SJSA1 (cell line): Measurements from ENCODE around the gene GSAP. TPM values are rescaled to one million over a fixed set of nuclear protein-coding genes. Genes with fewer than 3 reads are reported as not detected.

ENCODE experiments used
- DNase-seq, 2 experiments: peaks; one replicate each; pipeline ENCODE4 v3.0.0-alpha.2; 2015 to 2020; ENCODE audit warnings: low spot score in 2 of 2, low read depth in 1 of 2
- H3K27ac ChIP-seq: fragments of 250-450 bp; sonication (Bioruptor Pico); 2 replicates; pipeline ENCODE4 v1.5.1; 2020; ENCODE audit warnings: mild to moderate bottlenecking, moderate library complexity
- H3K27me3 ChIP-seq: fragments of 250-450 bp; sonication (Bioruptor Pico); replicated peaks from 2 replicates; pipeline ENCODE4 v1.5.1; 2020; ENCODE audit warnings: mild to moderate bottlenecking, moderate library complexity
- H3K36me3 ChIP-seq: fragments of 250-450 bp; sonication (Bioruptor Pico); 2 replicates; pipeline ENCODE4 v1.5.1; 2020; ENCODE audit warnings: mild to moderate bottlenecking
- H3K4me1 ChIP-seq: fragments of 250-450 bp; sonication (Bioruptor Pico); replicated peaks from 2 replicates; pipeline ENCODE4 v1.6.1; 2021; ENCODE audit warnings: mild to moderate bottlenecking
- H3K4me3 ChIP-seq: fragments of 250-450 bp; sonication (Bioruptor Pico); 2 replicates; pipeline ENCODE4 v1.5.1; 2020; ENCODE audit warnings: mild to moderate bottlenecking
- H3K9me3 ChIP-seq: fragments of 250-450 bp; sonication (Bioruptor Pico); replicated peaks from 2 replicates; pipeline ENCODE4 v1.5.1; 2020; ENCODE audit warnings: mild to moderate bottlenecking
- total RNA-seq: library from RNA; depleted of rRNA; stranded (reverse); fragments of >200 nt; shearing (Covaris generic); gene quantifications from 2 replicates; pipeline ENCODE4 v1.2.3, GENCODE V29; 2014

The GSAP gene
- total RNA-seq, 1 experiment from 2014 or later: 3.7 TPM

- Histone ChIP-seq H3K27me3 (no peaks in the 10 kb centered on the region), H3K4me3 (no peak overlapping the region), H3K27ac (no peak overlapping the region), H3K9me3 (no peaks in the 10 kb centered on the region), H3K36me3 (no peaks in the 10 kb centered on the region), H3K4me1 (no peaks in the 10 kb centered on the region)
- DNase-seq: no peak
These were observed 101.0 kb downstream of the GSAP start for GRCh38 chr7:77315182-77315591.

- Histone ChIP-seq H3K9me3 (no peaks in the 10 kb centered on the region), H3K27ac (no peak overlapping the region), H3K4me1 (no peaks in the 10 kb centered on the region), H3K4me3 (no peak overlapping the region), H3K27me3 (no peaks in the 10 kb centered on the region), H3K36me3 (no peaks in the 10 kb centered on the region)
- DNase-seq: no peak
These were observed 102.2 kb downstream of the GSAP start for GRCh38 chr7:77313876-77314480.

- Histone ChIP-seq H3K36me3 (no peaks in the 10 kb centered on the region), H3K4me3 (no peak overlapping the region), H3K27me3 (no peaks in the 10 kb centered on the region), H3K4me1 (no peaks in the 10 kb centered on the region), H3K27ac (no peak overlapping the region), H3K9me3 (no peaks in the 10 kb centered on the region)
- no peak for DNase-seq
These were observed 103.1 kb downstream of the GSAP start for GRCh38 chr7:77313085-77313484.

- Histone ChIP-seq H3K27ac (no peak overlapping the region), H3K4me1 (no peaks in the 10 kb centered on the region), H3K27me3 (no peaks in the 10 kb centered on the region), H3K36me3 (no peaks in the 10 kb centered on the region), H3K9me3 (no peaks in the 10 kb centered on the region), H3K4me3 (no peak overlapping the region)
- no peak for DNase-seq
These were observed 105.2 kb downstream of the GSAP start for GRCh38 chr7:77310982-77311381.

GRCh38 chr7:77309714-77310220, 106.4 kb downstream of the GSAP start:
- Histone ChIP-seq H3K27me3 (no peaks in the 10 kb centered on the region), H3K4me1 (no peaks in the 10 kb centered on the region), H3K36me3 (no peaks in the 10 kb centered on the region), H3K4me3 (no peak overlapping the region), H3K9me3 (no peaks in the 10 kb centered on the region), H3K27ac (no peak overlapping the region)
- DNase-seq: no peak

- DNase-seq: no peak
- Histone ChIP-seq H3K4me1 (no peaks in the 10 kb centered on the region), H3K27ac (no peak overlapping the region)
These were observed 107.4 kb downstream of the GSAP start for GRCh38 chr7:77308792-77309191.

GRCh38 chr7:77306231-77307067, 109.7 kb downstream of the GSAP start:
- H3K36me3 ChIP-seq: no peaks in the 10 kb centered on the region
- DNase-seq: no peak
- no peak overlapping the region for H3K27ac ChIP-seq
- no peak overlapping the region for H3K4me3 ChIP-seq
- H3K9me3 ChIP-seq: no peaks in the 10 kb centered on the region
- H3K27me3 ChIP-seq: no peaks in the 10 kb centered on the region
- H3K4me1 ChIP-seq: no peaks in the 10 kb centered on the region

More at GRCh38 chr7:77308792-77309191, 107.4 kb downstream of the GSAP start:
- Histone ChIP-seq H3K36me3 (no peaks in the 10 kb centered on the region), H3K27me3 (no peaks in the 10 kb centered on the region), H3K4me3 (no peak overlapping the region), H3K9me3 (no peaks in the 10 kb centered on the region)

- Histone ChIP-seq H3K9me3 (no peaks in the 10 kb centered on the region), H3K4me3 (no peak overlapping the region), H3K36me3 (no peaks in the 10 kb centered on the region)
These were observed 120.6 kb downstream of the GSAP start for GRCh38 chr7:77295549-77295948.

GRCh38 chr7:77293046-77293445, 123.1 kb downstream of the GSAP start:
- H3K27me3 ChIP-seq: no peaks in the 10 kb centered on the region
- no peaks in the 10 kb centered on the region for H3K9me3 ChIP-seq
- H3K27ac ChIP-seq: no peak overlapping the region
- H3K36me3 ChIP-seq: no peaks in the 10 kb centered on the region
- H3K4me1 ChIP-seq: no peaks in the 10 kb centered on the region
- DNase-seq: no peak
- no peak overlapping the region for H3K4me3 ChIP-seq

More at GRCh38 chr7:77295549-77295948, 120.6 kb downstream of the GSAP start:
- DNase-seq: no peak
- no peaks in the 10 kb centered on the region for H3K4me1 ChIP-seq
- H3K27me3 ChIP-seq: no peaks in the 10 kb centered on the region
- H3K27ac ChIP-seq: no peak overlapping the region

- no peaks in the 10 kb centered on the region for H3K27me3 ChIP-seq
- H3K4me1 ChIP-seq: no peaks in the 10 kb centered on the region
- no peak for DNase-seq
- H3K9me3 ChIP-seq: no peaks in the 10 kb centered on the region
- H3K36me3 ChIP-seq: no peaks in the 10 kb centered on the region
- no peak overlapping the region for H3K27ac ChIP-seq
- no peak overlapping the region for H3K4me3 ChIP-seq
These were observed 125.7 kb downstream of the GSAP start for GRCh38 chr7:77290425-77290824.

GRCh38 chr7:77289387-77289786, 126.8 kb downstream of the GSAP start:
- H3K36me3 ChIP-seq: no peaks in the 10 kb centered on the region
- H3K4me3 ChIP-seq: no peak overlapping the region
- no peak overlapping the region for H3K27ac ChIP-seq
- no peaks in the 10 kb centered on the region for H3K9me3 ChIP-seq
- DNase-seq: no peak
- H3K4me1 ChIP-seq: no peaks in the 10 kb centered on the region
- no peaks in the 10 kb centered on the region for H3K27me3 ChIP-seq

GRCh38 chr7:77288676-77289320, 127.4 kb downstream of the GSAP start:
- Histone ChIP-seq H3K27me3 (no peaks in the 10 kb centered on the region), H3K4me3 (no peak overlapping the region), H3K27ac (no peak overlapping the region), H3K9me3 (no peaks in the 10 kb centered on the region), H3K4me1 (no peaks in the 10 kb centered on the region), H3K36me3 (no peaks in the 10 kb centered on the region)
- DNase-seq: no peak

GRCh38 chr7:77284616-77285015, 131.5 kb downstream of the GSAP start:
- Histone ChIP-seq H3K9me3 (no peaks in the 10 kb centered on the region), H3K27me3 (no peaks in the 10 kb centered on the region), H3K27ac (no peak overlapping the region), H3K36me3 (no peaks in the 10 kb centered on the region), H3K4me1 (no peaks in the 10 kb centered on the region), H3K4me3 (no peak overlapping the region)
- no peak for DNase-seq

- H3K27ac ChIP-seq: no peak overlapping the region
- DNase-seq: no peak
- H3K36me3 ChIP-seq: no peaks in the 10 kb centered on the region
- H3K9me3 ChIP-seq: no peaks in the 10 kb centered on the region
- H3K27me3 ChIP-seq: no peaks in the 10 kb centered on the region
- H3K4me1 ChIP-seq: no peaks in the 10 kb centered on the region
- H3K4me3 ChIP-seq: no peak overlapping the region
These were observed 132.1 kb downstream of the GSAP start for GRCh38 chr7:77284005-77284404.
